Hepatocyte (in vitro differentiated cells): ENCODE data around the gene SPATA6L. TPM values are rescaled to one million over a fixed set of nuclear protein-coding genes. Genes with fewer than 3 reads are reported as not detected.

ENCODE experiments used
- DNase-seq: peaks from one replicate; pipeline ENCODE4 v3.0.0-alpha.2; 2016; ENCODE audit warnings: low spot score
- H2AFZ ChIP-seq: fragments of 200-600 bp; sonication (generic); 2 replicates; pipeline ENCODE4 v1.6.0; 2016; ENCODE audit warnings: antibody characterized with exemption, mild to moderate bottlenecking
- H3K27ac ChIP-seq: fragments of 200-600 bp; sonication (generic); 2 replicates; pipeline ENCODE4 v1.5.1; 2016; ENCODE audit warnings: mild to moderate bottlenecking
- H3K27me3 ChIP-seq: fragments of 200-600 bp; sonication (generic); 2 replicates; pipeline ENCODE4 v1.6.1; 2016
- H3K36me3 ChIP-seq: fragments of 200-600 bp; sonication (generic); replicated peaks from 2 replicates; pipeline ENCODE4 v1.5.1; 2016; ENCODE audit warnings: low read depth; ENCODE audit not compliant: insufficient read depth
- H3K4me1 ChIP-seq: fragments of 200-600 bp; sonication (generic); 2 replicates; pipeline ENCODE4 v1.5.1; 2016; ENCODE audit warnings: mild to moderate bottlenecking, moderate library complexity; ENCODE audit not compliant: insufficient read depth
- H3K4me2 ChIP-seq: fragments of 200-600 bp; sonication (generic); 2 replicates; pipeline ENCODE4 v1.6.0; 2016
- H3K4me3 ChIP-seq: fragments of 200-600 bp; sonication (generic); 2 replicates; pipeline ENCODE4 v1.5.1; 2016; ENCODE audit warnings: mild to moderate bottlenecking
- H3K79me2 ChIP-seq: fragments of 200-600 bp; sonication (generic); 2 replicates; pipeline ENCODE4 v1.6.0; 2017; ENCODE audit warnings: mild to moderate bottlenecking
- H3K9me2 ChIP-seq: fragments of 200-600 bp; sonication (generic); replicated peaks from 2 replicates; pipeline ENCODE4 v1.6.0; 2017; ENCODE audit warnings: mild to moderate bottlenecking; ENCODE audit not compliant: insufficient read depth
- H3K9me3 ChIP-seq: fragments of 200-600 bp; sonication (generic); 2 replicates; pipeline ENCODE4 v1.5.1; 2016; ENCODE audit warnings: low read depth, mild to moderate bottlenecking
- H4K20me1 ChIP-seq: fragments of 200-600 bp; sonication (generic); 2 replicates; pipeline ENCODE4 v1.6.0; 2016; ENCODE audit warnings: mild to moderate bottlenecking; ENCODE audit not compliant: insufficient read depth, poor library complexity, severe bottlenecking
- EZH2 ChIP-seq: fragments of 200-600 bp; sonication (generic); IDR thresholded peaks from 2 replicates; pipeline ENCODE4 v1.6.1; 2016; ENCODE audit warnings: antibody characterized with exemption, mild to moderate bottlenecking, borderline replicate concordance
- EZH2phosphoT487 ChIP-seq: fragments of 200-600 bp; sonication (generic); IDR thresholded peaks from one replicate; pipeline ENCODE4 v1.6.1; 2018; ENCODE audit warnings: antibody characterized with exemption, mild to moderate bottlenecking, low read depth, moderate library complexity; ENCODE audit not compliant: unreplicated experiment, severe bottlenecking
- WGBS: methylation state at CpG from one replicate; pipeline ENCODE4 v1.1.6; 2016; ENCODE audit warnings: low lambda C conversion rate; ENCODE audit errors: missing lambda C conversion rate; 5-methylcytosine and 5-hydroxymethylcytosine counted together
- polyA plus RNA-seq: library from polyadenylated mRNA; unstranded; fragments of >200 nt; fragmentation: Nextera tagmentation; extraction: Ambion mirVana; gene quantifications from 2 replicates; pipeline ENCODE4 v1.2.1, GENCODE V29; 2016
- total RNA-seq: library from RNA; depleted of rRNA; stranded (reverse); fragments of >200 nt; gene quantifications from 2 replicates; pipeline ENCODE4 v1.2.3, GENCODE V29; 2014
- TF ChIP-seq, protein P1 (sequence below): fragments of 200-600 bp; sonication (generic); IDR thresholded peaks from 2 replicates; pipeline ENCODE4 v1.5.1; 2016; ENCODE audit warnings: antibody characterized with exemption, mild to moderate bottlenecking; ENCODE audit not compliant: poor library complexity

Gene SPATA6L, protein sequence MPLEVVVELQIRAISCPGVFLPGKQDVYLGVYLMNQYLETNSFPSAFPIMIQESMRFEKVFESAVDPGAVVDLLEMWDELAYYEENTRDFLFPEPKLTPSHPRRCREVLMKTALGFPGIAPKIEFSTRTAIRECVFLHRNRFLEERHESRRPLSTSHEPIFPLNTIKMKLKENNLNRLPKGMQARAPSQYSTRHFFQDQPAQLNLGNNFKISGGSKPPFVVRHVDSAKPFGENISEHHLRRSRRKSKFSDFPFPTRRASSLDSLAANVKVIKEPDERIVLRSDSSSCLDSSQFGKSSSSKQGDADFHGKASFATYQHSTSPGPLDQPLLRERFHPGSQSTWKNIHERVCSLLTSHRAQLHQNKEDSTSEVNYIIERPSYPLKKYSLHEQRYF
- total RNA-seq: 1.0 and 2.5 TPM in 2 replicates
- 2.0 and 2.3 TPM in 2 replicates for polyA plus RNA-seq

DNA sequence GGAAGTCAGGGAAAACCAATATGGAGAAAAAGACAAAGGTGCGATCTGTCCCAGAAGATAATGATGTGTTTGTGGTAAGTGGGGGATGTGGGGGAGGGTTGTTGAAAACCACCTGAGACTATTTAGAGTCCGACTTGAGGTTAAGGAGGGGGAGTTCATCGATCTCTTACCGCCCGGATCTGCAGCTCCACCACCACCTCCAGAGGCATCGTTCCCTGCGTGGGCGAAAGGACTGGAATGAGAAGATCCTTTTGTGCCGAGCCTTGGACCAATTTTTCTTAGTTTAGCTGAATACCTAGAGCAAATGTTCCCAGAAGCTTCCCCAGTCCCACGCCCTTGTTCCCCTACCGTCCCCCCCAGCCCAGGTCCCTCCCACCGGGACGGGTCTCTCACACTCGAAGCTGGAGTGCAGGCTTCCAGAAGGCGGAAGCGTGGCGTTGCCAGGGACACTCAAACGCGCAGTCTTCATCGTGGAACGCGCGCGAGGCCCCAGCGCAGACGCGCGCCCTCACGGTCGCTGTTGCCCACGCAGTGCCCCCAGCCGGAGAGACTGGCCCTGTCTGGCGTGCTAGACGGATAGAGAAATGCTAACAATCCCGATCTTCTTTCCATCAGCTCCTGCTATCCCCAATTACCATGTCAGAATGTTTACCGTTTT, at the start of gene SPATA6L:
SPATA6L (minus strand) TSS at position 439 of the 658 bp plus-strand sequence; CDS start at position 209, 230 bp downstream.
- Histone ChIP-seq H3K9me3 (no peaks in the 10 kb centered on the region), H3K9me2 (no peaks in the 10 kb centered on the region), H4K20me1 (no peaks in the 10 kb centered on the region), H3K4me2 (peak within 1 kb of the TSS; percentile 93), H3K79me2 (peaks cover 25% of the 10 kb centered on the region), H2AFZ (peak within 1 kb of the TSS; percentile 61), H3K27ac (peak within 1 kb of the TSS; percentile 76), H3K4me3 (peak within 1 kb of the TSS; percentile 40), H3K36me3 (no peaks in the 10 kb centered on the region), H3K4me1 (peaks cover 30% of the 10 kb centered on the region), H3K27me3 (no peaks in the 10 kb centered on the region)
- peak; percentile 83 for DNase-seq
- TF ChIP-seq EZH2 (no peak), EZH2phosphoT487 (no peak)
- TF ChIP-seq, protein P1, sequence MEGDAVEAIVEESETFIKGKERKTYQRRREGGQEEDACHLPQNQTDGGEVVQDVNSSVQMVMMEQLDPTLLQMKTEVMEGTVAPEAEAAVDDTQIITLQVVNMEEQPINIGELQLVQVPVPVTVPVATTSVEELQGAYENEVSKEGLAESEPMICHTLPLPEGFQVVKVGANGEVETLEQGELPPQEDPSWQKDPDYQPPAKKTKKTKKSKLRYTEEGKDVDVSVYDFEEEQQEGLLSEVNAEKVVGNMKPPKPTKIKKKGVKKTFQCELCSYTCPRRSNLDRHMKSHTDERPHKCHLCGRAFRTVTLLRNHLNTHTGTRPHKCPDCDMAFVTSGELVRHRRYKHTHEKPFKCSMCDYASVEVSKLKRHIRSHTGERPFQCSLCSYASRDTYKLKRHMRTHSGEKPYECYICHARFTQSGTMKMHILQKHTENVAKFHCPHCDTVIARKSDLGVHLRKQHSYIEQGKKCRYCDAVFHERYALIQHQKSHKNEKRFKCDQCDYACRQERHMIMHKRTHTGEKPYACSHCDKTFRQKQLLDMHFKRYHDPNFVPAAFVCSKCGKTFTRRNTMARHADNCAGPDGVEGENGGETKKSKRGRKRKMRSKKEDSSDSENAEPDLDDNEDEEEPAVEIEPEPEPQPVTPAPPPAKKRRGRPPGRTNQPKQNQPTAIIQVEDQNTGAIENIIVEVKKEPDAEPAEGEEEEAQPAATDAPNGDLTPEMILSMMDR: peak; percentile 24
- 5% methylated on average over 36 of the region's 36 CpGs for WGBS

DNA sequence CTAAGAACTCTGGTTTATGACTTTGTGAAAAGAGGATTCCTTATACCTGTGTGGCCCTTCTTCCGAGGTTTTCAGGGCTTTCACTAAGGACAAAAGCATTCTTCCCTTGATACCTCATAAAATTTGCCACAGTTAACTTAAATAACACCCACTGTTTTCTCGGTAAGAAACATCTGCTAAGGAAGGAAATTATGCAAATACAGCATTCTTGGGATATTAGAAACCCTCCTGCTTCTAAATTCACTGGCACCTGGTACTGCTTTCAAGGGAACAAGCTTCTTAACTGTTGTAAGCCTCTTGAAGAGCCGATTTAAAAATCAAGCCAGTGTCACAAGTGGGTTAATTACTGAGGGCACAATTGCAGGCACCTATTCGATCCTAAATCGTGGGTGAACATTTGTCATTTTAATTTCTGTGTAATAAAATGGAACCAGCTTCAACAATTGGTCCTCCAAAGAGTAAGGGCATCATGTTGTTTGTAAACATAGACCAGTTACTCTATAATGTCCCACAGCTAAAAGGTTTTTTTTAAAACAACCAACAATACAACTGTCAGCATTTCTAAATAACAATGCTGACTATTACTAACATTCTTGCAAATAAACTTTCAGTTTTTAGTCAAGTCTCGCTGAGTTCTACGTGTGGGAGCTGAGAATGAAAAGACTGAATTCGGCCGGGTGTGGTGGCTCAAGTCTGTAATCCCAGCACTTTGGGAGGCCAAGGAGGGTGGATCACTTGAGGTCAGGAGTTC, 48.2 kb upstream of the SPATA6L start:
- peaks cover 3% of the 10 kb centered on the region for H3K79me2 ChIP-seq
- 93% methylated on average over 9 of the region's 9 CpGs for WGBS
- no peak for TF ChIP-seq EZH2phosphoT487
- TF ChIP-seq, protein P1: no peak
- no peak for TF ChIP-seq EZH2
- no peaks in the 10 kb centered on the region for H3K9me3 ChIP-seq
- H2AFZ ChIP-seq: no peak overlapping the region
- no peak overlapping the region for H3K27ac ChIP-seq
- no peaks in the 10 kb centered on the region for H3K36me3 ChIP-seq
- H3K4me2 ChIP-seq: no peak overlapping the region
- no peaks in the 10 kb centered on the region for H3K9me2 ChIP-seq
- no peak for DNase-seq
- H3K4me1 ChIP-seq: no peaks in the 10 kb centered on the region
- no peaks in the 10 kb centered on the region for H4K20me1 ChIP-seq
- H3K4me3 ChIP-seq: no peak overlapping the region
- no peaks in the 10 kb centered on the region for H3K27me3 ChIP-seq

DNA sequence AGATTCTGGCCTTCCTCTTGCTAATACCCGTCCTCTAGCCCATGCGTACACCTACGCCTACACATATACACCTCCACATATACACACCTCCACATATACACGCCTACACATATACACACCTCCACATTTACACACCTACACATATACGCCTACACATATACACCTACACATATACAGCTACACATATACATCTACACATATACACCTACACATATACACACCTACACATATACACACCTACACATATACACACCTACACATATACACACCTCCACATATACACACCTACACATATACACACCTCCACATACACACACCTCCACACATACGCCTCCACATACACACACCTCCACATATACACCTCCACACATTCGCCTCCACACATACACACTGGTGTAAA, 47.6 kb upstream of the SPATA6L start:
- TF ChIP-seq EZH2phosphoT487 (no peak), EZH2 (no peak)
- TF ChIP-seq, protein P1: no peak
- Histone ChIP-seq H3K36me3 (no peaks in the 10 kb centered on the region), H3K9me2 (no peaks in the 10 kb centered on the region), H3K4me3 (no peak overlapping the region), H3K27me3 (no peaks in the 10 kb centered on the region), H3K27ac (no peak overlapping the region), H2AFZ (no peak overlapping the region), H4K20me1 (no peaks in the 10 kb centered on the region), H3K4me1 (no peaks in the 10 kb centered on the region), H3K4me2 (no peak overlapping the region), H3K79me2 (no peaks in the 10 kb centered on the region), H3K9me3 (no peaks in the 10 kb centered on the region)
- 62% methylated on average over 7 of the region's 7 CpGs for WGBS
- DNase-seq: no peak
